CD4-positive, alpha-beta T cell (primary cell): Measurements from ENCODE around the gene IGIP. TPM values are rescaled to one million over a fixed set of nuclear protein-coding genes. Genes with fewer than 3 reads are reported as not detected.

Experiments
- ATAC-seq: fragments of 200-7000 bp; cut with Tn5 transposase; one replicate; pipeline ENCODE4 v1.10.0; 2022; ENCODE audit warnings: mild to moderate bottlenecking; ENCODE audit not compliant: poor library complexity
- CTCF ChIA-PET: fragments of 350-600 bp; sonication (Branson Sonifier 250); formaldehyde crosslinking; loops from one replicate; lab custom pipeline; 2021; ENCODE audit warnings: antibody characterized with exemption, inconsistent platforms; lab: Charles Lee
- POLR2A ChIA-PET: fragments of 350-600 bp; sonication (Branson Sonifier 250); formaldehyde crosslinking; loops from one replicate; lab custom pipeline; 2021; ENCODE audit warnings: antibody characterized with exemption, inconsistent platforms; lab: Charles Lee
- DNase-seq, 14 experiments: peaks; one replicate each; pipeline ENCODE4 v3.0.0-alpha.2; 2013 to 2020; ENCODE audit warnings: mixed read lengths in 2 of 14
- H3K27ac ChIP-seq, 2 donors: one replicate each; pipeline versions ENCODE4 v1.5.1 to v1.7.0; 2013; ENCODE audit warnings: low read length in 2 of 2, low read depth in 1 of 2, mild to moderate bottlenecking in 1 of 2
- H3K27me3 ChIP-seq, 2 experiments: 1 replicate in 1 of 2; 2 replicates in 1 of 2; pipeline versions ENCODE4 v1.6.1 to v1.7.0; 2013; ENCODE audit warnings: low read length in 2 of 2, control low read depth in 1 of 2, mild to moderate bottlenecking in 1 of 2, moderate library complexity in 1 of 2; ENCODE audit not compliant: insufficient read depth in 2 of 2, control insufficient read depth in 1 of 2
- H3K36me3 ChIP-seq: one replicate; pipeline ENCODE4 v1.6.1; 2013; ENCODE audit warnings: low read length, control low read depth; ENCODE audit not compliant: insufficient read depth
- H3K4me1 ChIP-seq: one replicate; pipeline ENCODE4 v1.6.1; 2013; ENCODE audit warnings: low read length, control low read depth; ENCODE audit not compliant: insufficient read depth
- H3K4me3 ChIP-seq: one replicate; pipeline ENCODE4 v1.5.1; 2013; ENCODE audit warnings: mild to moderate bottlenecking, low read length, moderate library complexity
- H3K9me3 ChIP-seq, 2 experiments: 1 replicate in 1 of 2; 2 replicates in 1 of 2; pipeline versions ENCODE4 v1.6.1 to v1.7.0; 2013; ENCODE audit warnings: low read length in 2 of 2, mild to moderate bottlenecking in 2 of 2, control low read depth in 1 of 2, moderate library complexity in 1 of 2; ENCODE audit not compliant: control insufficient read depth in 1 of 2, insufficient read depth in 1 of 2
- H3K27ac Mint-ChIP-seq: one replicate; pipeline ENCODE4 v1.8.0; 2020; ENCODE audit warnings: mixed read lengths
- H3K27me3 Mint-ChIP-seq: one replicate; pipeline ENCODE4 v1.8.0; 2021; ENCODE audit warnings: mixed read lengths
- H3K36me3 Mint-ChIP-seq: one replicate; pipeline ENCODE4 v1.8.0; 2021; ENCODE audit warnings: low read depth, mixed read lengths
- H3K4me1 Mint-ChIP-seq: one replicate; pipeline ENCODE4 v1.8.0; 2021; ENCODE audit warnings: low read depth, mixed read lengths
- H3K4me3 Mint-ChIP-seq: one replicate; pipeline ENCODE4 v1.8.0; 2020; ENCODE audit warnings: mild to moderate bottlenecking, mixed read lengths
- H3K9me3 Mint-ChIP-seq: one replicate; pipeline ENCODE4 v1.8.0; 2020; ENCODE audit warnings: mixed read lengths
- CTCF ChIP-seq: fragments of 200-600 bp; IDR thresholded peaks from one replicate; pipeline ENCODE4 v1.8.0; 2022; ENCODE audit warnings: antibody characterized with exemption, mild to moderate bottlenecking
- intact Hi-C, 2 experiments: fragments of 100-400 bp; cut with DNase I in 1 of 2; cut with micrococcal nuclease in 1 of 2; formaldehyde crosslinking; loops; one replicate each; pipeline versions ENCODE4 v1.15.1 to v1.9.0; 2023 to 2025; cut with DNase I, micrococcal nuclease
- total RNA-seq, 174 experiments: library from RNA in 2 of 174; stranded (reverse) in 2 of 174; gene quantifications; one replicate each; pipeline ENCODE4 v1.2.3 and lab custom pipeline; 2021 to 2026

IGIP gene
- total RNA-seq, 2 experiments from 2014 or later, result 1.5 TPM

- no peak for TF ChIP-seq CTCF
- CTCF ChIA-PET, result no interaction called here
- POLR2A ChIA-PET, result interaction anchor here (1.7 kb wide), 1 partner anchor 16 kb away, joined by 4 read pairs; no protein-coding TSS in a partner anchor
- H3K4me3 ChIP-seq, result no peak overlapping the region
- no peaks in the 10 kb centered on the region for H3K27me3 ChIP-seq
- Mint-ChIP-seq H3K27ac (no peak overlapping the region), H3K36me3 (no peaks in the 10 kb centered on the region), H3K4me3 (no peak overlapping the region), H3K4me1 (peaks cover 37% of the 10 kb centered on the region), H3K9me3 (no peaks in the 10 kb centered on the region), H3K27me3 (no peaks in the 10 kb centered on the region)
- no peaks in the 10 kb centered on the region for H3K9me3 ChIP-seq
- no peaks in the 10 kb centered on the region for H3K36me3 ChIP-seq
- H3K27ac ChIP-seq, result no peak overlapping the region
- ATAC-seq, result no peak
- DNase-seq, result no peak
- peaks cover 8% of the 10 kb centered on the region for H3K4me1 ChIP-seq
- intact Hi-C loops, result no loop called here
Observed at GRCh38 chr5:140136624-140137023, 10.9 kb downstream of the IGIP start.

- intact Hi-C loops, result loop anchor here in 1 of 2 experiments (5.0 kb wide), 1 partner anchor 33 kb away; no protein-coding TSS in a partner anchor
- no peaks in the 10 kb centered on the region for H3K36me3 ChIP-seq
- peaks cover 14% of the 10 kb centered on the region for H3K27me3 Mint-ChIP-seq
- ChIA-PET POLR2A (no interaction called here), CTCF (interaction anchor here (1.0 kb wide), 1 partner anchor 14 kb away, joined by 3 read pairs; no protein-coding TSS in a partner anchor)
- no peak for TF ChIP-seq CTCF
- H3K4me1 Mint-ChIP-seq, result peaks cover 22% of the 10 kb centered on the region
- H3K27ac ChIP-seq, result no peak overlapping the region
- H3K9me3 Mint-ChIP-seq, result no peaks in the 10 kb centered on the region
- peaks cover 18% of the 10 kb centered on the region for H3K4me1 ChIP-seq
- no peaks in the 10 kb centered on the region for H3K36me3 Mint-ChIP-seq
- peaks cover 6 to 7% of the 10 kb centered on the region in 2 experiments for H3K27me3 ChIP-seq
- ATAC-seq, result no peak
- no peak overlapping the region for H3K4me3 Mint-ChIP-seq
- H3K9me3 ChIP-seq, result no peaks in the 10 kb centered on the region
- no peak overlapping the region for H3K4me3 ChIP-seq
- no peak for DNase-seq
- no peak overlapping the region for H3K27ac Mint-ChIP-seq
Observed at GRCh38 chr5:140140435-140140834, 14.7 kb downstream of the IGIP start.

GRCh38 chr5:140141241-140141640, 15.5 kb downstream of the IGIP start:
- no peaks in the 10 kb centered on the region for H3K36me3 Mint-ChIP-seq
- ChIA-PET POLR2A (no interaction called here), CTCF (interaction anchor here (1.0 kb wide), 1 partner anchor 28 kb away, joined by 3 read pairs; the partner anchor contains the start of gene PURA)
- H3K27ac ChIP-seq, result no peak overlapping the region
- no peak for DNase-seq
- no peak overlapping the region for H3K4me3 Mint-ChIP-seq
- no peaks in the 10 kb centered on the region for H3K9me3 Mint-ChIP-seq
- no peaks in the 10 kb centered on the region for H3K36me3 ChIP-seq
- intact Hi-C loops, result loop anchor here in 1 of 2 experiments (5.0 kb wide), 1 partner anchor 34 kb away; no protein-coding TSS in a partner anchor
- no peak overlapping the region for H3K4me3 ChIP-seq
- peaks cover 25% of the 10 kb centered on the region for H3K4me1 Mint-ChIP-seq
- ATAC-seq, result no peak
- peaks cover 12 to 15% of the 10 kb centered on the region in 2 experiments for H3K27me3 ChIP-seq
- no peak for TF ChIP-seq CTCF
- no peak overlapping the region for H3K27ac Mint-ChIP-seq
- H3K4me1 ChIP-seq, result peaks cover 26% of the 10 kb centered on the region
- H3K27me3 Mint-ChIP-seq, result peaks cover 17% of the 10 kb centered on the region
- no peaks in the 10 kb centered on the region for H3K9me3 ChIP-seq
